ENCODE results near the gene AOPEP.

The AOPEP gene

GRCh38 chr9:95096807-95097206 lies 370.3 kb downstream of the AOPEP start:
- Histone ChIP-seq H3K9me3 (ENCODE audit: control insufficient read depth, low read length) (no peaks in the 10 kb centered on the region), H3K4me3 (ENCODE audit: low read length) (no peak overlapping the region), H3K36me3 (ENCODE audit: control insufficient read depth, insufficient read depth, low read length) (no peaks in the 10 kb centered on the region), H3K27me3 (ENCODE audit: control insufficient read depth, insufficient read depth, low read length) (no peaks in the 10 kb centered on the region), H3K9ac (ENCODE audit: low read length) (no peak overlapping the region), H3K4me1 (ENCODE audit: control insufficient read depth, insufficient read depth, low read length) (peaks cover 13% of the 10 kb centered on the region)

DNA sequence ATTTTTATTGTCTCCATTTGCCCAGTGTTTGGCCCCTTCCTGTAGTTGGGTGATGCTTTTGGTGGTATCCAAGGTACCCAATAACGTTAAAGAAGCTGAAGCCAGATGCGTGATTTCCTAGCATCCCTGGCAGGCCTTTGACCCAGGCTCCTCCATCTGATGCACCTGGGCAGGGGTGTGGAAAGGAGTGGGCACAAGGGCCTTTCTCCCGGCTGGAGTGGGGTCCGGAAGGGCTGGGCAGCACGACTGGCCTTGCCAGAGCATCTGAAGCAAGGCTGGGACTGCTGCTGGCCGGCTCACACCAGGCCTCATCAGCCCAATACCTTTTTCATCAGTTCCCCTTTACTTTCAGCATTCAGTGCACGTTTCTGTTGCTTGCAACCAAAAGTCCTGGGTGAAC lies 370.8 kb downstream of the AOPEP start:
- no peaks in the 10 kb centered on the region for H3K36me3 ChIP-seq (ENCODE audit: control insufficient read depth, insufficient read depth, low read length)
- peaks cover 9% of the 10 kb centered on the region for H3K4me1 ChIP-seq (ENCODE audit: control insufficient read depth, insufficient read depth, low read length)
- no peak overlapping the region for H3K9ac ChIP-seq (ENCODE audit: low read length)
- no peak overlapping the region for H3K4me3 ChIP-seq (ENCODE audit: low read length)
- no peaks in the 10 kb centered on the region for H3K9me3 ChIP-seq (ENCODE audit: control insufficient read depth, low read length)
- no peaks in the 10 kb centered on the region for H3K27me3 ChIP-seq (ENCODE audit: control insufficient read depth, insufficient read depth, low read length)

DNA sequence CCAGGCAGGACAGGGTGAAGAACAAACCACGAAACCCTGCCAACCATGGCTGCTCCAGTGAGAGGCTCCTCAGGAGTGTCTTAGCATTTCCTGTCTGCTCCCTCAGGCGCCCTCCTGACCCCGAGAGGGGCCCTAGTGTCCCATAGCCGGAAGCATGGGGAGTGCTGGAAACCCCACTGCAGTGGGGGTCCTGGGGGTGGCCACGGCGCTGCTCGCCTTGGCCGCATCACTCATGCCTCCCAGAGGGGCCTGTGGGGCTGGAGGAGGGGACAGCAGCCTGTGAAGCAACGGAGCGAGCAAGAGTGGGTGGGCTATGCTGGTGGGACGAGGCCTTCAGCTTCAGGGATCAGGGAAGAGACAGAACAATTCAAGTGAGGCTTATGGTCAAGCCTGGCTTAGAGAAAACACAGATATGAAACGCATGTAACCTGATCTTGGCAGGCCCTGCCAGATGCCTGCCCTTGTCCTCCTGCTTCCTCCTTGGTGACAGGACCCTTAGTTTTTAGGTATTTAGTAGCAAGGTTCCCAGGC lies 372.0 kb downstream of the AOPEP start:
- H3K27me3 ChIP-seq (ENCODE audit: control insufficient read depth, insufficient read depth, low read length): no peaks in the 10 kb centered on the region
- no peaks in the 10 kb centered on the region for H3K36me3 ChIP-seq (ENCODE audit: control insufficient read depth, insufficient read depth, low read length)
- peaks cover 6% of the 10 kb centered on the region for H3K4me1 ChIP-seq (ENCODE audit: control insufficient read depth, insufficient read depth, low read length)
- no peak overlapping the region for H3K4me3 ChIP-seq (ENCODE audit: low read length)
- H3K9ac ChIP-seq (ENCODE audit: low read length): no peak overlapping the region
- no peaks in the 10 kb centered on the region for H3K9me3 ChIP-seq (ENCODE audit: control insufficient read depth, low read length)

DNA sequence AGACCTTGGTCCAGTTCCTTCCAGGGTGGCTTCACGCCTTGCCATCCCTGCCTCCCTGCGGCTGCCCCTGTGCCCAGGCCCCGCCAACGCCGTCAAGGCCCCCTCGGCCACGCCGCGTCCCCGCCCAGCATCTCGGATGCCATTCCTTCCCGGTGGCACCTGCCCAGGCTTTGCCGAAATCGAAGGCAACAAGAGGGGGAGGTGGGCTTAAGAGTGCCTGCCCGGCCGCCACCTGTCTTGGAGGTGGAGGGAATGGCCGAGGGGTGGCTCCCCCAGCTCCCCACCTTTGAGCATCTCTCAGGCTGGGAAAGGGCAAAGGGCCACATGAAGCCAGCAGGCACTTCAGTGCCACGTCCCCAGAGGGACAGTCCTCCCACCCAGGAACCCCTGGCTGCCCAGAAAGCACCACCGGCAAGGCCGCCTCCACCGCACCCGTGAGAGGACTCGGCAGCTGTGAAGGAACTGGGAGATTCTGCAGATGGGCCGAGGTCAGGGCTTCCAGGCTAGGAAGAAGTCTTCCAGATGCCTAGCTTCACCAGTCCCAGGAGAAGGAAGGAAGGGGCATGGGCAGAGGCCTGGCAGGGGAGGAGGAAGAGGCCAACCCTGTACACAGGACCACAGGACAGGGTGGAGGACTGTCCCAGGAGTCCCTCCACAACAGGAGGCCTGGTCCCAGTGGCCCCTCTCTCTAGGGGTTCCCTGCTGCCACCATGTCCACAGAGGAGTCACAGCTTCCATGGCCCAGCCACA lies 373.0 kb downstream of the AOPEP start:
- H3K4me3 ChIP-seq (ENCODE audit: low read length): no peak overlapping the region
- no peaks in the 10 kb centered on the region for H3K9me3 ChIP-seq (ENCODE audit: control insufficient read depth, low read length)
- no peaks in the 10 kb centered on the region for H3K27me3 ChIP-seq (ENCODE audit: control insufficient read depth, insufficient read depth, low read length)
- H3K9ac ChIP-seq (ENCODE audit: low read length): no peak overlapping the region
- no peaks in the 10 kb centered on the region for H3K36me3 ChIP-seq (ENCODE audit: control insufficient read depth, insufficient read depth, low read length)
- H3K4me1 ChIP-seq (ENCODE audit: control insufficient read depth, insufficient read depth, low read length): peaks cover 6% of the 10 kb centered on the region

GRCh38 chr9:95100071-95100627 lies 373.6 kb downstream of the AOPEP start:
- no peak overlapping the region for H3K9ac ChIP-seq (ENCODE audit: low read length)
- no peaks in the 10 kb centered on the region for H3K9me3 ChIP-seq (ENCODE audit: control insufficient read depth, low read length)
- H3K36me3 ChIP-seq (ENCODE audit: control insufficient read depth, insufficient read depth, low read length): no peaks in the 10 kb centered on the region
- H3K4me3 ChIP-seq (ENCODE audit: low read length): no peak overlapping the region
- H3K4me1 ChIP-seq (ENCODE audit: control insufficient read depth, insufficient read depth, low read length): peaks cover 6% of the 10 kb centered on the region
- H3K27me3 ChIP-seq (ENCODE audit: control insufficient read depth, insufficient read depth, low read length): no peaks in the 10 kb centered on the region

- no peaks in the 10 kb centered on the region for H3K36me3 ChIP-seq (ENCODE audit: control insufficient read depth, insufficient read depth, low read length)
- no peak overlapping the region for H3K9ac ChIP-seq (ENCODE audit: low read length)
- no peaks in the 10 kb centered on the region for H3K9me3 ChIP-seq (ENCODE audit: control insufficient read depth, low read length)
- no peaks in the 10 kb centered on the region for H3K27me3 ChIP-seq (ENCODE audit: control insufficient read depth, insufficient read depth, low read length)
- peaks cover 6% of the 10 kb centered on the region for H3K4me1 ChIP-seq (ENCODE audit: control insufficient read depth, insufficient read depth, low read length)
- H3K4me3 ChIP-seq (ENCODE audit: low read length): no peak overlapping the region
Measured at GRCh38 chr9:95101326-95101725, 374.8 kb downstream of the AOPEP start.

DNA sequence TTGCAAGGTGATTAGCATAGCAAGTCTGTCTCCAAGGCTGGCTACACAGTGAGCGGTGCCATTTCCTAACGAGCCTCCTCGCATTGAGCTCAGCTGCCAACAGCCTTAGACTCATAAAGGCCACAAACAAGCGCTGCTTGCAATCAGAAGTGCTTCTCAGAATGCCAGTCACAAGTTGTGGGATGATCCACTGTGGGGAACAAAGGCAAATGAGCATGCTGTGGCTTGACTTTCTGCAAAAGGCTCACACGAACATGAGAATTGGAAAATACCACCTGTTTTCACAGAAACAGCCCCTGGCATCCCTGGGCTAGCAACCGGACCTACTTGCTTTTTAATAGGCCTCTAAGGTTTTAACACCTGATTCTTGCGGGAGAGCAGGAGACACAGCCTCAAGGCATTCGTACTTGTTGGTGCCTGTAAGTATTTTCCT lies 375.5 kb downstream of the AOPEP start:
- Histone ChIP-seq H3K4me1 (ENCODE audit: control insufficient read depth, insufficient read depth, low read length) (peaks cover 6% of the 10 kb centered on the region), H3K27me3 (ENCODE audit: control insufficient read depth, insufficient read depth, low read length) (no peaks in the 10 kb centered on the region), H3K36me3 (ENCODE audit: control insufficient read depth, insufficient read depth, low read length) (no peaks in the 10 kb centered on the region), H3K4me3 (ENCODE audit: low read length) (no peak overlapping the region), H3K9ac (ENCODE audit: low read length) (no peak overlapping the region), H3K9me3 (ENCODE audit: control insufficient read depth, low read length) (no peaks in the 10 kb centered on the region)

GRCh38 chr9:95102572-95102971 lies 376.1 kb downstream of the AOPEP start:
- H3K4me1 ChIP-seq (ENCODE audit: control insufficient read depth, insufficient read depth, low read length): peaks cover 6% of the 10 kb centered on the region

DNA sequence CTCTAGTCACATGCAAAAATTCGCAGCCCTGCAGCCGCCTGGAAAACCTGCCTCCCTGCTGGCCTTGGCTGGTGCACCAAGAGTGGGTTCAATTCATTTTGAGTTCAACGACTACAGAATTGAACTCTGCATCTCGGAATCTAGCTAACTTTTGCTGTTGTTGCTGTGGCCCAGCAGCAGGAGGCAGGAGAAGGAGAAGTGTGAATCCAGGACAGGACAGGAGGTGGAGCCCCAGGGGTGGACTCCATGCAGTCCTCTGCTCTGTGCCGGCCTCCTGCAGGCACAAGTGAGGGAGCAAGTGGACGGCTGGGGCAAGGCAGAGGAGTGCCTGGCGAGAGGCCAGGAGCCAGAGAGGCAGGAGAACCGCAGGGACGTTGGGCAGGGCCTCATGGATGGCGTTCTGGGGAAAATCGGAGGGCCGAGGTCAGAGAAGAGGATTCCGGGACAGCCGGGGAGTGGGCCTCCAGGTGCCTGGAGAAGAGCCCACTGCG lies 376.8 kb downstream of the AOPEP start:
- no peak overlapping the region for H3K9ac ChIP-seq (ENCODE audit: low read length)
- peaks cover 6% of the 10 kb centered on the region for H3K4me1 ChIP-seq (ENCODE audit: control insufficient read depth, insufficient read depth, low read length)
- no peaks in the 10 kb centered on the region for H3K27me3 ChIP-seq (ENCODE audit: control insufficient read depth, insufficient read depth, low read length)
- no peaks in the 10 kb centered on the region for H3K9me3 ChIP-seq (ENCODE audit: control insufficient read depth, low read length)
- no peak overlapping the region for H3K4me3 ChIP-seq (ENCODE audit: low read length)
- no peaks in the 10 kb centered on the region for H3K36me3 ChIP-seq (ENCODE audit: control insufficient read depth, insufficient read depth, low read length)

More at GRCh38 chr9:95102572-95102971, 376.1 kb downstream of the AOPEP start:
- no peak overlapping the region for H3K9ac ChIP-seq (ENCODE audit: low read length)
- no peaks in the 10 kb centered on the region for H3K36me3 ChIP-seq (ENCODE audit: control insufficient read depth, insufficient read depth, low read length)
- no peak overlapping the region for H3K4me3 ChIP-seq (ENCODE audit: low read length)
- no peaks in the 10 kb centered on the region for H3K9me3 ChIP-seq (ENCODE audit: control insufficient read depth, low read length)
- no peaks in the 10 kb centered on the region for H3K27me3 ChIP-seq (ENCODE audit: control insufficient read depth, insufficient read depth, low read length)

- Histone ChIP-seq H3K9ac (ENCODE audit: low read length) (no peak overlapping the region), H3K4me3 (ENCODE audit: low read length) (no peak overlapping the region), H3K9me3 (ENCODE audit: control insufficient read depth, low read length) (no peaks in the 10 kb centered on the region), H3K4me1 (ENCODE audit: control insufficient read depth, insufficient read depth, low read length) (peaks cover 6% of the 10 kb centered on the region), H3K36me3 (ENCODE audit: control insufficient read depth, insufficient read depth, low read length) (no peaks in the 10 kb centered on the region), H3K27me3 (ENCODE audit: control insufficient read depth, insufficient read depth, low read length) (no peaks in the 10 kb centered on the region)
Measured at GRCh38 chr9:95103871-95104580, 377.5 kb downstream of the AOPEP start.

DNA sequence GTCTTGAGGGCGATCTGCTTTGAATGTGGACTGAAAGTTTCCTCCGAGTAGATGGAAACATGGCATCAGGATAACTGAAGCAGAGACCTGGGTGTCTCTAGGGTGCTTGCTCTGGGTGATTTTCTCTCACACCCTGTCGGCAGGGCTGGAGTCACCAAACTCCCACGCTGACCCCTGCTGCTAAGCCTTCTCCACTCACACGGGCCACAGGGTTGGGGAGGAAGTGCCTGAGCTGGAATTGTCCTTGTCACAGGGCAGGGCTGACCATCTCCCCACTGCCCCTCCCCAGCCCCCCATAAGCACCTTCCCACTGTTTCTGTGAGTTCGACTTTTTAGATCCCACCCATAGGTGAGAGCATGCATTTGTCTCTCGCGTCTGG lies 378.1 kb downstream of the AOPEP start:
- H3K4me3 ChIP-seq (ENCODE audit: low read length): no peak overlapping the region
- no peaks in the 10 kb centered on the region for H3K9me3 ChIP-seq (ENCODE audit: control insufficient read depth, low read length)
- H3K4me1 ChIP-seq (ENCODE audit: control insufficient read depth, insufficient read depth, low read length): peaks cover 6% of the 10 kb centered on the region
- H3K36me3 ChIP-seq (ENCODE audit: control insufficient read depth, insufficient read depth, low read length): no peaks in the 10 kb centered on the region
- H3K9ac ChIP-seq (ENCODE audit: low read length): no peak overlapping the region
- no peaks in the 10 kb centered on the region for H3K27me3 ChIP-seq (ENCODE audit: control insufficient read depth, insufficient read depth, low read length)

GRCh38 chr9:95104980-95105379 lies 378.5 kb downstream of the AOPEP start:
- Histone ChIP-seq H3K27me3 (ENCODE audit: control insufficient read depth, insufficient read depth, low read length) (no peaks in the 10 kb centered on the region), H3K9ac (ENCODE audit: low read length) (no peak overlapping the region), H3K4me3 (ENCODE audit: low read length) (no peak overlapping the region), H3K9me3 (ENCODE audit: control insufficient read depth, low read length) (no peaks in the 10 kb centered on the region), H3K4me1 (ENCODE audit: control insufficient read depth, insufficient read depth, low read length) (peaks cover 6% of the 10 kb centered on the region), H3K36me3 (ENCODE audit: control insufficient read depth, insufficient read depth, low read length) (no peaks in the 10 kb centered on the region)
